Stimulated activated CD4-positive, alpha-beta T cell treated with anti-CD3 and anti-CD28 coated beads, Interleukin-2, amount 100 ng/mL, for 48 hours (primary cell): ENCODE results near the gene PIGL.
"Not testable (repeated sequence)": the region's sequence is repeated elsewhere in the genome, so short reads cannot be mapped to it uniquely, and the experiment has no call there.

ENCODE experiments used
- DNase-seq, 2 donors: peaks; one replicate each; pipeline ENCODE4 v3.0.0-alpha.2; 2020

The PIGL gene

GRCh38 chr17:16277163-16277562 lies 60.2 kb downstream of the PIGL start:
- no peak for DNase-seq

DNA sequence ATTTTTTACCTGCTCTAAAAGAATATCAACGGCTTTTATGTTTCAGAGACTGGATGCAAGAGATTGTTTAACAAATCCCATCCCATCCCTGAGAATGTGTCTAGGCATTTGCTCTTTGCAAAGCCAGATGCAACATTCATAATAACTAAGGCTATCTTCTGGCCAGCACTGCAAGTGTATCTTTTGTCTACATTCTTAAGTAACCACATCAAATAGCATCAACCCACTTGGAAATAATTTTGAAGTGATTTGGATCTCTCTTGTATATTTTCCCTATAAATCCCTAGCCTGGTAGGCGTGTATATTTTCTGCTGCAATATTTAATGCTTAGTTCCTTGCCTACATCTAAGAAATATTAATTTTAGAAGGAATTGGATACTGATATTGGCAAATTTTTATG lies 64.3 kb downstream of the PIGL start:
- DNase-seq, result no peak

DNA sequence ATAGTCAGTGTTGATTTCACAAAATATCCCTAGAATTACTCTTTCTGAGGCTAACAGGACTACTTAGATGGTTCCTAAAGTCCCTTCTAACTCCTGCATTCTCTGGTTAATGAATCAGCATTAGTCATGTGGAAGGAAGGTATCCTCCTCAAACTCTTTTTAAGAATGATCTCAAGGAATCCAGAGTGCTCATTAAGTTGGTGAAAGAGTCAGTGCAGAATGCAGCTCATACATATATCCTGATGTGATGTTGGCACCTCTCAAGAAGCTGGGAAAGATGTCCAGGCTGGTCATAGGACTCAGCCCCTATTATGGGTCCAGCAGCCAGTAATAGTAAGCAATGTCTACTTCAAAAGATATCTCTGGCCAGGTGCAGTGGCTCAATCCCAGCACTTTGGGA lies 65.5 kb downstream of the PIGL start:
- no peak for DNase-seq

GRCh38 chr17:16283705-16284104 lies 66.7 kb downstream of the PIGL start:
- no peak for DNase-seq

- DNase-seq, result no peak
These were observed 68.6 kb downstream of the PIGL start for GRCh38 chr17:16285646-16286008.

GRCh38 chr17:16286009-16286946 lies 69.3 kb downstream of the PIGL start:
- peak; percentile 59 to 62 for DNase-seq

DNA sequence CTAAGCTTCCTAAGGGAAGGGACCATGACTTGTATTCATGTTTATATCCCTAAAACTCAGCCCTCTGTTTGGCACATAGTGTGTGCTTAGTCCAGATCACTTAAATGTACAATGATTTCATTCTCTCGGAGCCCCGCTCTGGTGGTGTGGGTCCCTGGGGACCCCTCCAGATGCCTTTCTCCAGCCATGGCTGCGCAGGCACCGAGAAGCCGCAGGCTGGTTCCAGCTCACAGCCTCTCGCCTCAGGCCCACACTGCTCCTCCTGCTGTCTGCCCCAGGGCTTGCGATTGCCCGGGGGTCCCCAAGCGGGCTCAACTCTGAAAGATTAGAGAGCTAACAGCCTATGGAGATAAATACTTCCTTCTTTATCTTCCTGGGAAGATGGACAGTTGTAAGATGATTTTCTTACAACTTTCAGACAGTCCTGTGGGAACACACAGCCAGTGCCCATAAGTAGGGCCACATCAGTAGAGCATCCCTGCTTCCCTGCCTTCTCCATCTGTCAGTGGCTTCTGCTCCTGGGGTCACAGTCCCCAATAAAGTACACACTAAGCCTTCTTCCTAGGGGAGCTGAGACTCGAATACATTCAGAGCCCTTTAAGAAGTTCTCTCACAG lies 70.0 kb downstream of the PIGL start:
- DNase-seq, result no peak

GRCh38 chr17:16287563-16288027 lies 70.6 kb downstream of the PIGL start:
- DNase-seq, result no peak

GRCh38 chr17:16288860-16289571 lies 72.0 kb downstream of the PIGL start:
- DNase-seq, result no peak

DNA sequence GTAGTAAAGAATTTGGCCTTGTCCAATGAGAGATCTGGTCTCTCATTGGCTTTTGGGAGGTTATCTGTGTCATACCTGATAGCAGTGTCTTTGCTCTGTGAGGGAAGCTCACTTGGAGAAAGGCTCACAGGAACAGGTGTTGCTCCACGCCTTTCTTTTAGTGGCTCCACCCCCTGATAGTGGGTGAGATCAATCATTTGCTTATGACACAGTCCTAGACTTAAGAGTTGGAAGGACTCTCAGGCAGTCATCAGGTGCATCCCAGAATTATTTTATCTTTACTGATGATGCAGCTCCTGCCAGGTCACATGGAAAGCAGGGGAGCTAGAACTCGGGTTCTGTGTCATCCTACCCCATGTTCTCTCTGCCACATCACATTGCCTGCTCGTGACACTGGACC lies 76.9 kb downstream of the PIGL start:
- DNase-seq, result no peak

- DNase-seq, result no peak
These were observed 77.5 kb downstream of the PIGL start for GRCh38 chr17:16294560-16294959.

DNA sequence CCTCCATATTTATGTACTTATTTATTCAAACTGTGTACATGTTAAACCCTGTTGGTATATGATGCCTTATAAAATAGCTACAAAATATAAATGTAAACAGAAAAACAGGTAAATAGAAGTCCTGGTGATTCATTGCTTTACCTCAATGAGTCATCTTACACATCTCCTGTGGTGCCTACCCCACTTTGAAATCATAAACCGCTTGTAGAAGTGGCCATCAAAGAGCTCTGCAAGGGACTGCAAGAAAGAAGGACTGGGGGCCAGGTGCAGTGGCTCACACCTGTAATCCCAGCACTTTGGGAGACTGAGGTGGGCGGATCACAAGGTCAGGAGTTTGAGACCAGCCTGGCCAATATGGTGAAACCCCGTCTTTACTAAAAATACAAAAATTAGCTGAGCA lies 79.1 kb downstream of the PIGL start:
- DNase-seq, result not testable (repeated sequence)

- DNase-seq, result no peak
These were observed 80.5 kb downstream of the PIGL start for GRCh38 chr17:16297367-16298139.

GRCh38 chr17:16298140-16298662 lies 81.2 kb downstream of the PIGL start:
- DNase-seq, result no peak

GRCh38 chr17:16300554-16300953 lies 83.5 kb downstream of the PIGL start:
- DNase-seq, result no peak

- DNase-seq, result no peak
These were observed 85.2 kb downstream of the PIGL start for GRCh38 chr17:16301963-16302855.

GRCh38 chr17:16302856-16303255 lies 85.8 kb downstream of the PIGL start:
- DNase-seq, result no peak

GRCh38 chr17:16304830-16305229 lies 87.8 kb downstream of the PIGL start:
- DNase-seq, result no peak

DNA sequence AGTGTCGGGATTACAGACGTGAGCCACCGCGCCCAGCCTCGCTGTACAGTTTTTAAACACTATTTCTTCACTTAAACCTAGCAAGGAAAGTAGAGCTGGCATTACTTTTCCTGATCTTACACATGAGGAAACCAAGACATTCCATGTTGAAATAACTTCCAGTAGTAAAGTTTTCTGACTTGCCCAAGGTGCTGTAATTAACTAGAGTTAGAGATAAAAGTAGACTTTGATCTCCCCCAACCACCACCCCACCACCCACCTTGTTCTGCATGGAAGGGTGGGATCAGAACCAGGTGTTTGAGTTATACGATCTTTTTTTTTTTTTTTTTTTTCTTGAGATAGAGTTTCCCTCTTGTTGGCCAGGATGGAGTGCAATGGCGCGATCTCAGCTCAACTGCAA lies 89.2 kb downstream of the PIGL start:
- no peak for DNase-seq

GRCh38 chr17:16312061-16312460 lies 95.1 kb downstream of the PIGL start:
- DNase-seq, result not testable (repeated sequence)
